Gastroesophageal sphincter (tissue), 3 donors: ENCODE measurements around the gene APOOL.

Source experiments
- POLR2A ChIP-seq, 2 donors: fragments of 450-650 bp; IDR thresholded peaks; one replicate each; pipeline ENCODE4 v1.6.1; 2017; ENCODE audit warnings: antibody characterized with exemption in 2 of 2, mild to moderate bottlenecking in 2 of 2, moderate library complexity in 1 of 2
- TF ChIP-seq, protein P1 (sequence below), 4 experiments: fragments of 200-600 bp in 2 of 4; fragments of 450-650 bp in 2 of 4; sonication (generic) in 1 of 4; IDR thresholded peaks; one replicate each; pipeline ENCODE4 v1.5.1; 2017 to 2019; ENCODE audit warnings: antibody characterized with exemption in 4 of 4, mild to moderate bottlenecking in 2 of 4, moderate library complexity in 2 of 4

- TF ChIP-seq, protein P1, sequence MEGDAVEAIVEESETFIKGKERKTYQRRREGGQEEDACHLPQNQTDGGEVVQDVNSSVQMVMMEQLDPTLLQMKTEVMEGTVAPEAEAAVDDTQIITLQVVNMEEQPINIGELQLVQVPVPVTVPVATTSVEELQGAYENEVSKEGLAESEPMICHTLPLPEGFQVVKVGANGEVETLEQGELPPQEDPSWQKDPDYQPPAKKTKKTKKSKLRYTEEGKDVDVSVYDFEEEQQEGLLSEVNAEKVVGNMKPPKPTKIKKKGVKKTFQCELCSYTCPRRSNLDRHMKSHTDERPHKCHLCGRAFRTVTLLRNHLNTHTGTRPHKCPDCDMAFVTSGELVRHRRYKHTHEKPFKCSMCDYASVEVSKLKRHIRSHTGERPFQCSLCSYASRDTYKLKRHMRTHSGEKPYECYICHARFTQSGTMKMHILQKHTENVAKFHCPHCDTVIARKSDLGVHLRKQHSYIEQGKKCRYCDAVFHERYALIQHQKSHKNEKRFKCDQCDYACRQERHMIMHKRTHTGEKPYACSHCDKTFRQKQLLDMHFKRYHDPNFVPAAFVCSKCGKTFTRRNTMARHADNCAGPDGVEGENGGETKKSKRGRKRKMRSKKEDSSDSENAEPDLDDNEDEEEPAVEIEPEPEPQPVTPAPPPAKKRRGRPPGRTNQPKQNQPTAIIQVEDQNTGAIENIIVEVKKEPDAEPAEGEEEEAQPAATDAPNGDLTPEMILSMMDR (IDR thresholded peaks at IDR 0.05) = no peak
- no peak for TF ChIP-seq POLR2A (IDR thresholded peaks at IDR 0.05)
These were observed at the start of gene APOOL for GRCh38 chrX:85003655-85004244.
